ENCODE data around the gene PCDH1. TPM values are rescaled to one million over a fixed set of nuclear protein-coding genes. Genes with fewer than 3 reads are reported as not detected.

PCDH1 gene
- total RNA-seq, 1 donor from 2014 or later = 11.5 TPM

DNA sequence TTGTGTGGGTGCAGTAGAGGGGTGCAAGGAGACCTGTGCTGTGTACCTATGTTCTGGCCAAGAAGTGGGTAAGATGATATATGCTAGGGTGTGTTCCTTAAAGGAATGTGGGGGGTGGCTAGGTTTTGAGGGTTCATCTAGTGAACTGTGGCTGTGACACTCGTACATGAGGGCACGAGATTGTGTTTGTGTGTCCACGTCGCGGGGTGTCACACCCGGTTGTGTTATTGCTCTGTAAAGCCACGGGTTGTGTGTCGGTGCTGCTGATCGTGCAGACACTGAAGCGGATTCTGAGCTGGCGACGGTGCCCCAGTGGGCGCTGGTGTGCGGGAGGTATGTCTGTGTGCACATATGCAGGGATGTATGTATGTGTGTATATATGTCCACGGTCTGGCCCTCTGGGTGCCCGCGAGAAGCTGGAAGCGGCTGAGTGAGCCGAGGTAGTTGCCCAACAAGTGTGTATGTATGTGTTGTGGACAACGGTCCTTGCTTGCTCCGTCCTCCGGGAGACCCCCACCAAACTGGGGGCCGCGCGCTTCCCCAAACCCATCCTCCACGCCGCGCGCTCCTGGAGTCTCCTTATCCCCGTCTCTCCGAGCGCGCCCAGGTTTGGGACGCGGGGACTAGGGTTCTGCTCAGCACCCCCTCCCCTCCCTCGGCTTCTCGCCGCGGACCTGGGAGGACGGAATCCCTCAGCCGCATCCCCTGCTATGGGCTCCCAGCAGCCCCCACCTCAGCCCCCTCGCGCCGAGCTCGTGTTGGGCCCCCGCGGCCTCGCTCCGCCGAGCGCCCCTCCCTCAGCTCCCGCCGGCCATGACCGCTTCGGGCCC lies 639 bp downstream of the PCDH1 start:
- H4K20me1 ChIP-seq (ENCODE audit: insufficient read depth, low read length) = peaks cover 19% of the 10 kb centered on the region
- H3K27ac Mint-ChIP-seq (ENCODE audit: unreplicated experiment) = peak overlapping the region; percentile 4
- H3K27me3 Mint-ChIP-seq (ENCODE audit: low read depth, unreplicated experiment) = peaks cover 42% of the 10 kb centered on the region

GRCh38 chr5:141876628-141877355 lies 1.4 kb downstream of the PCDH1 start:
- Histone ChIP-seq H3K9ac (ENCODE audit: low read length) (no peak overlapping the region), H3K4me1 (ENCODE audit: insufficient read depth, low read length) (peaks cover 24% of the 10 kb centered on the region)

More for the DNA sequence above, 639 bp downstream of the PCDH1 start:
- Histone ChIP-seq H3K4me2 (ENCODE audit: low read length) (peak overlapping the region; percentile 81), H2AFZ (ENCODE audit: low read depth, low read length) (peak overlapping the region; percentile 26), H3K79me2 (ENCODE audit: insufficient read depth, low read length) (no peaks in the 10 kb centered on the region), H3K4me3 (ENCODE audit: insufficient read depth, low read depth, low read length) (peak overlapping the region; percentile 37), H3K36me3 (ENCODE audit: insufficient read depth, low read length) (no peaks in the 10 kb centered on the region), H3K27ac (ENCODE audit: low read depth, low read length) (no peak overlapping the region), H3K27me3 (ENCODE audit: insufficient read depth, low read length) (peaks cover 59% of the 10 kb centered on the region), H3K4me1 (ENCODE audit: insufficient read depth, low read length) (peaks cover 24% of the 10 kb centered on the region), H3K9me3 (ENCODE audit: insufficient read depth, low read depth, low read length) (no peaks in the 10 kb centered on the region), H3K9ac (ENCODE audit: low read length) (peak overlapping the region; percentile 3)
- peak; percentile 80 for TF ChIP-seq EZH2 (IDR thresholded peaks at IDR 0.05; ENCODE audit: insufficient read depth, low read length)
- TF ChIP-seq, protein P1, sequence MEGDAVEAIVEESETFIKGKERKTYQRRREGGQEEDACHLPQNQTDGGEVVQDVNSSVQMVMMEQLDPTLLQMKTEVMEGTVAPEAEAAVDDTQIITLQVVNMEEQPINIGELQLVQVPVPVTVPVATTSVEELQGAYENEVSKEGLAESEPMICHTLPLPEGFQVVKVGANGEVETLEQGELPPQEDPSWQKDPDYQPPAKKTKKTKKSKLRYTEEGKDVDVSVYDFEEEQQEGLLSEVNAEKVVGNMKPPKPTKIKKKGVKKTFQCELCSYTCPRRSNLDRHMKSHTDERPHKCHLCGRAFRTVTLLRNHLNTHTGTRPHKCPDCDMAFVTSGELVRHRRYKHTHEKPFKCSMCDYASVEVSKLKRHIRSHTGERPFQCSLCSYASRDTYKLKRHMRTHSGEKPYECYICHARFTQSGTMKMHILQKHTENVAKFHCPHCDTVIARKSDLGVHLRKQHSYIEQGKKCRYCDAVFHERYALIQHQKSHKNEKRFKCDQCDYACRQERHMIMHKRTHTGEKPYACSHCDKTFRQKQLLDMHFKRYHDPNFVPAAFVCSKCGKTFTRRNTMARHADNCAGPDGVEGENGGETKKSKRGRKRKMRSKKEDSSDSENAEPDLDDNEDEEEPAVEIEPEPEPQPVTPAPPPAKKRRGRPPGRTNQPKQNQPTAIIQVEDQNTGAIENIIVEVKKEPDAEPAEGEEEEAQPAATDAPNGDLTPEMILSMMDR (IDR thresholded peaks at IDR 0.05; ENCODE audit: insufficient read depth, low read depth, low read length) = no peak
- Mint-ChIP-seq H3K9me3 (ENCODE audit: unreplicated experiment) (no peaks in the 10 kb centered on the region), H3K4me1 (ENCODE audit: low read depth, unreplicated experiment) (peaks cover 31% of the 10 kb centered on the region), H3K4me3 (ENCODE audit: unreplicated experiment) (peak overlapping the region; percentile 78), H3K36me3 (ENCODE audit: low read depth, unreplicated experiment) (peaks cover 4% of the 10 kb centered on the region)
- DNase-seq (ENCODE audit: low read depth) = no peak
- FAIRE-seq = no peak

More at GRCh38 chr5:141876628-141877355, 1.4 kb downstream of the PCDH1 start:
- Histone ChIP-seq H4K20me1 (ENCODE audit: insufficient read depth, low read length) (peaks cover 15% of the 10 kb centered on the region), H3K4me2 (ENCODE audit: low read length) (peak overlapping the region; percentile 81), H3K27ac (ENCODE audit: low read depth, low read length) (no peak overlapping the region), H3K36me3 (ENCODE audit: insufficient read depth, low read length) (no peaks in the 10 kb centered on the region), H3K4me3 (ENCODE audit: insufficient read depth, low read depth, low read length) (peak overlapping the region; percentile 51), H2AFZ (ENCODE audit: low read depth, low read length) (no peak overlapping the region), H3K79me2 (ENCODE audit: insufficient read depth, low read length) (no peaks in the 10 kb centered on the region), H3K9me3 (ENCODE audit: insufficient read depth, low read depth, low read length) (no peaks in the 10 kb centered on the region), H3K27me3 (ENCODE audit: insufficient read depth, low read length) (peaks cover 51% of the 10 kb centered on the region)
- H3K4me1 Mint-ChIP-seq (ENCODE audit: low read depth, unreplicated experiment) = peaks cover 26% of the 10 kb centered on the region
- H3K27me3 Mint-ChIP-seq (ENCODE audit: low read depth, unreplicated experiment) = peaks cover 40% of the 10 kb centered on the region
- H3K27ac Mint-ChIP-seq (ENCODE audit: unreplicated experiment) = peak overlapping the region; percentile 4
- H3K4me3 Mint-ChIP-seq (ENCODE audit: unreplicated experiment) = peak overlapping the region; percentile 78
- DNase-seq (ENCODE audit: low read depth) (no peak), FAIRE-seq (no peak)
- peak; percentile 31 for TF ChIP-seq EZH2 (IDR thresholded peaks at IDR 0.05; ENCODE audit: insufficient read depth, low read length)
- TF ChIP-seq, protein P1 (IDR thresholded peaks at IDR 0.05; ENCODE audit: insufficient read depth, low read depth, low read length) = no peak
- H3K9me3 Mint-ChIP-seq (ENCODE audit: unreplicated experiment) = no peaks in the 10 kb centered on the region
- H3K36me3 Mint-ChIP-seq (ENCODE audit: low read depth, unreplicated experiment) = peaks cover 4% of the 10 kb centered on the region

Data from astrocyte (in vitro differentiated cells and primary cell).